ENCODE measurements around the gene EEF2K.
"Not testable (repeated sequence)": the region's sequence is repeated elsewhere in the genome, so short reads cannot be mapped to it uniquely, and the experiment has no call there.

The EEF2K gene

GRCh38 chr16:22206013-22206841, at the start of gene EEF2K:
Gene EEF2K (plus strand): TSS chr16:22206278. CDS start chr16:22225730, 19,452 bp downstream.
- DNase-seq (ENCODE audit: low read depth), result peak; percentile 94

DNA sequence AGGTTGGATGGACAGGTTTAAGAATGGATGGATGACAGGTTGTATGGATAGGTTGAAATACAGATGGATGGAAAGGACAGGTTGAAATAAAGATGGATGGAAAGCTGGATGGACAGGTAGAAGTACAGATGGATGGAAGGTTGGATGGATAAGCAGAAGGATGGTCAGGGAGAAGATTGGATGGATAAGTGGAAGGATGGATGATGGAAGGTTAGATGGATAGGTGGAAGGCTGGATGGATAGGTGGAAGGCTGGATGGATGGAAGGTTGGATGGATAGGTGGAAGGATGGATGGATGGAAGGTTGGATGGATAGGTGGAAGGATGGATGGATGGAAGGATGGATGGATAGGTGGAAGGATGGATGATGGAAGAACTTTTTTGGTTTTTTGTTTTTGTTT, 44.7 kb upstream of the EEF2K start:
- no peak for DNase-seq (ENCODE audit: low read depth)

GRCh38 chr16:22161999-22162655, 44.0 kb upstream of the EEF2K start, which contains the start of gene SDR42E2:
Gene SDR42E2 (plus strand): TSS chr16:22162506. CDS start chr16:22165583, 3,077 bp downstream.
- DNase-seq (ENCODE audit: low read depth), result no peak

GRCh38 chr16:22162656-22163009, 43.4 kb upstream of the EEF2K start:
- no peak for DNase-seq (ENCODE audit: low read depth)

- DNase-seq (ENCODE audit: low read depth), result no peak
These were observed 42.3 kb upstream of the EEF2K start for GRCh38 chr16:22163806-22164205.

DNA sequence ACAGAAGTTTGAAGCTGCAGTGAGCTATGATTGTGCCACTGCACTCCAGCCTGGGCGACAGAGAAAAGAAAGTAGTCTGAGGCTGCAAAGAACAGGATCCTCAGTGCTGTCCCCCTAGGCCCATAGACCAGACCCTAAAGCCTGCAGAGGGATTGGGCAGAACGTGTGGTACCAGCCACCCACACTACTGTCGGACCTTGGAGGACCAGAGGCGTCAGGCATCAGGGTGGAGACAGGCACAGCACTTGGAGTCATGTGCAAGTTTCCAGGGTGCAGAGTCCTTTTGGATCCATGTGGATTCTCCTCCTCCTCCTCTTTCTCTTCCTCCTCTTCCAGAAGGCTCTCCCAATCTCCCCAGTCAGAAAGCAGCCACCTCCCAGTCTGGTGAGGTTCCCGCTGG, 41.6 kb upstream of the EEF2K start:
- DNase-seq (ENCODE audit: low read depth), result no peak

GRCh38 chr16:22165508-22166285, 40.4 kb upstream of the EEF2K start:
- DNase-seq (ENCODE audit: low read depth), result no peak

DNA sequence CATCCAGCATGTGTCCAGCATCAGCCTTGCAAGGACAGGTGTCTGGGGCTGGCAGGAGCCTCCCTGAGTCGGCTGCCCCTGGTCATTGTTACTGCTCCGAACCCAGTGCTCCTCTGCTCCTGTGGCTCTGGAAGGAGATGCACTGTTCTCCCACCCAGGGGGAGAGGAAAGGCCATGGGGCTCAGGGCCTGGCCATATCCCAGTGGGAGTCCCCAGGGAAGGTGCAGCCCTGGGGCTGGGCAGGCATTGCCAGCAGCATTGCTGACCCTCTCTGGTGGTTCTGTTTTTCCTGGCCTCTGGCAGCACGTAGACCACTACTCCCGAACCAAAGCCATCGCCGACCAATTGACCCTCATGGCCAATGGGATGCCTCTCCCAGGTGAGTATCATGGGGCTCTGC, 34.1 kb upstream of the EEF2K start:
- no peak for DNase-seq (ENCODE audit: low read depth)

DNA sequence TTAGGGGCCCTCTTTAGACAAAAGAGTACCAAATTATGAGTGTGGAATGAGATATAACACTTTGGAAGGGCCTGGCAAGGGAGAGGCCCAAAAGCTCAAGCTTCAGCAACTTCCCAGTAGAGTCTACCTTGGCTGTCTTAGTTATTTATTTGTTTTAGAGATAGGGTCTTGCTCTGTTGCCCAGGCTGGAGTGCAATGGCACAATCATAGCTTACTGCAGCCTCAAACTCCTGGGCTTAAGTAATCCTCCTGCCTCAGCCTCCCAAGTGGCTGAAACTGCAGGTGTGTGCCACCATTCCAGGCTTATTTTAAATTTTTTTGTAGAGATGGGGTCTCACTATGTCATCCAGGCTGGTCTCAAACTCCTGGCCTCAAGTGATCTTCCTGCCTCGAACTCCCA, 33.4 kb upstream of the EEF2K start:
- not testable (repeated sequence) for DNase-seq (ENCODE audit: low read depth)

- no peak for DNase-seq (ENCODE audit: low read depth)
These were observed 31.4 kb upstream of the EEF2K start for GRCh38 chr16:22174642-22175041.

GRCh38 chr16:22177968-22178930, 27.8 kb upstream of the EEF2K start:
- DNase-seq (ENCODE audit: low read depth), result no peak

DNA sequence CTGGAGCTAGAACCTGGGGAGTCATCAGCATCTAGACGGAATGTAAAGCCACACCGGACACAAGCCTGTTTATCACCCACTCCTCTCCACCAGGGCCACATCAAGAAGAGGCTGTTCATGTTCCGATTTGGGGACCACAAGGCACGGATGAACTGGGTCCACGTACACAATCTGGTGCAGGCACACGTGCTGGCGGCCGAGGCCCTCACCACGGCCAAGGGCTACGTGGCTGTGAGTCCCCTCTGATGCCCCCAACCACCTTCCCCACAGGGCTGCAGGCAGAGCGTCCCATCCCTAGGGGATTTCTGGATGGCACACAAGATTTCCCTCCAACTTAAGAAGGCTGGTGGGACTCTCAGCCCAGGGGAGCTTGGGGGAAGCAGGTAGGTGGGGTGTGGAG, 24.7 kb upstream of the EEF2K start:
- DNase-seq (ENCODE audit: low read depth), result no peak

DNA sequence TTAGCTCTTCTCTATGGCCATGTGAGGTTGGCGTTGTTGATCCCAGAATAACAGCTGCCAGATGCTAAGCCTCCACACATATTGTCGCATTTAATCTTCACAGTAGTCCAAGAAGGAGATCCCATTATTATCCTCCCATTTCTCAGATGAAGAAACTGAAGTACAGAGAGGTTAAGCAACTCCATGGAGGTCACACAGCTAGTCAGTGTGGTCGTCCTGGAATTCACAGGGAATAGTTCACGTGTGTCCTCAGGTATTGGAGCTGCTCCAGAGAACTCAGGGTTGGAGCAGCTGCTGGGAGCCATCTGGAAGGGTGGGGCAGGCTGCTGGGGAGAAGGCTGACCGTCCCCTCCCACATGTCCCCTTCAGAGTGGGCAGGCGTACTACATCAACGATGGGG, 24.2 kb upstream of the EEF2K start:
- no peak for DNase-seq (ENCODE audit: low read depth)

DNA sequence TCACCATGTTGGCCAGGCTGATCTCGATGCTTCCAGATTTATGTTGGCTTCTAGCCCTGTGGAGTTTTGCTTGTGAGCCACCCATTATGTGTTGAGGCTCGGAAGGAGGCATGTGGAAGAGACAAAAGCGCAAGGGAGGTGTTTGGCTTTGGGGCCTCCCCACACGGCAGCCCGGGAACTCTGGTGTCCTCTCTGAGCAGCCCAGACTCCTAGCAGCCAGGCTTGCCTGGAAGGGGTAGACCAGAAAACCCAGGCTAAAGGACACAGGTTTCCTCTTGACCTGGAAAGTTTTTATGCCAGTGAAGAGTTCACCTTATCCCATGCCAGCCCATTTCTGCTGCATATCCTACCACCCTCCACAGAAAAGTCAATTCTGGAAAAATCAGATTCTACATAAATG, 22.7 kb upstream of the EEF2K start:
- no peak for DNase-seq (ENCODE audit: low read depth)

DNA sequence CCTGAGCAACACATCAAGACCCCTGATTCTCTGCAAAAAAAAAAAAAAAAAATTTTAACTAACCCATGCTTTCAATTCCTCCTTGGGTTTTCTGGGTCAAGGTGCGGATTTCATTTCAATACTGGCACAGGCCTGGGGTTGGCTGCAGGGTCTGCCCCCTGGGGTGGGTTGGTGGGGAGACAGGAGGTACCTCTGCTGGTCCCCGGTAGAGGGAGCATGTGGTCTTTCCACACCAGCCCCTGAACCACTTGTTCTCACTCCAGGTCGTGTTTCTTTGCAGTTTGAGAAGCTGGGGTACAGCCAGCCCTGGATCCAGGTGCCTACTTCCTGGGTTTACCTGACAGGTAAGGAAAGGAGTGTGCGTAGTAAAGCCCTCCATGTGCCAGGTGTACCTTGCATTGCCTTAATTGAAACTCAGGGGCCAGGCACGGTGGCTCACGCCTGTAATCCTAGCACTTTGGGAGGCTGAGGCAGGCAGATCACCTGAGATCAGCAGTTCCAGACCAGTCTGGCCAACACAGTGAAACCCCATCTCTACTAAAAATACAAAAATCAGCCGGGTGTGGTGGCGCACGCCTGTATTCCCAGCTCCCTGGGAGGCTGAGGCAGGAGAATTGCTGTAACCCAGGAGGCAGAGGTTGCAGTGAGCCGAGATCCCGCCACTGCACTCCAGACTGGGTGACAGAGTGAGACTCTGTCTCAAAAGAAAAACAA, 22.0 kb upstream of the EEF2K start:
- DNase-seq (ENCODE audit: low read depth), result no peak

- no peak for DNase-seq (ENCODE audit: low read depth)
These were observed 21.5 kb upstream of the EEF2K start for GRCh38 chr16:22184615-22184968.

DNA sequence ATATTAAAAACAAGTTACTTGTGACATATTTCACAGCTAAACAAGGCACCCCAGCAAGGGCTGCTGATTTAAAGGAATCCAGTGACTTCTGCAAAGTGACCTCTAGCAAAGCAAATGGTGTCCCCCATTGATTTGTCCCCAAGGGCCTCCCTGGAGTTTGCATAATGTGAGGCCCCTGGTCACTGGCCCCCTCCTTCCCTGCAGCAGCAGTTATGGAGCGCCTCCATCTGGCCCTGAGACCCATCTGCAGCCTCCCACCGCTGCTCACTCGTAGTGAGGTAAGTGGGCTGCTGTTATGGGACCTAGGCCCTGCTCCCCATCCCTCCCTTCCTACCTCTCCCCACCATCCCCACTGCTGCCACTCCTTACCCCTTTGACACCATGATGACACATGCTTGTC, 19.6 kb upstream of the EEF2K start:
- no peak for DNase-seq (ENCODE audit: low read depth)

- no peak for DNase-seq (ENCODE audit: low read depth)
These were observed 17.8 kb upstream of the EEF2K start for GRCh38 chr16:22188267-22188594.

- DNase-seq (ENCODE audit: low read depth), result peak; percentile 76
These were observed 17.3 kb upstream of the EEF2K start for GRCh38 chr16:22188595-22189442.

GRCh38 chr16:22189473-22190080, 16.5 kb upstream of the EEF2K start:
- no peak for DNase-seq (ENCODE audit: low read depth)
